Astrocyte (in vitro differentiated cells and primary cell): ENCODE data around the gene TBX21. TPM values are rescaled to one million over a fixed set of nuclear protein-coding genes. Genes with fewer than 3 reads are reported as not detected.

Source experiments
- DNase-seq: peaks from one replicate; pipeline ENCODE4 v3.0.0-alpha.2; 2010; ENCODE audit warnings: low read depth
- FAIRE-seq: peaks from 2 replicates; lab custom pipeline; 2011; peaks lifted over from hg19 to GRCh38; lab: Jason Lieb, UNC
- H2AFZ ChIP-seq: 2 replicates; pipeline ENCODE4 v1.6.0; 2012; ENCODE audit warnings: low read depth, low read length, inconsistent platforms
- H3K27ac ChIP-seq: 2 replicates; pipeline ENCODE4 v1.5.1; 2011; ENCODE audit warnings: low read depth, low read length, inconsistent platforms
- H3K27me3 ChIP-seq: 2 replicates; pipeline ENCODE4 v1.6.0; 2011; ENCODE audit warnings: low read length, inconsistent platforms; ENCODE audit not compliant: insufficient read depth
- H3K36me3 ChIP-seq: 2 replicates; pipeline ENCODE4 v1.5.1; 2011; ENCODE audit warnings: low read length, inconsistent platforms; ENCODE audit not compliant: insufficient read depth
- H3K4me1 ChIP-seq: 2 replicates; pipeline ENCODE4 v1.5.1; 2011; ENCODE audit warnings: low read length, inconsistent platforms; ENCODE audit not compliant: insufficient read depth
- H3K4me2 ChIP-seq: 2 replicates; pipeline ENCODE4 v1.6.0; 2012; ENCODE audit warnings: low read length, inconsistent platforms
- H3K4me3 ChIP-seq: 2 replicates; pipeline ENCODE4 v1.5.1; 2011; ENCODE audit warnings: low read depth, mild to moderate bottlenecking, low read length, inconsistent platforms; ENCODE audit not compliant: insufficient read depth
- H3K79me2 ChIP-seq: 2 replicates; pipeline ENCODE4 v1.6.0; 2012; ENCODE audit warnings: mild to moderate bottlenecking, low read length, inconsistent platforms; ENCODE audit not compliant: insufficient read depth
- H3K9ac ChIP-seq: 2 replicates; pipeline ENCODE4 v1.6.0; 2012; ENCODE audit warnings: mild to moderate bottlenecking, low read length, inconsistent platforms
- H3K9me3 ChIP-seq: 2 replicates; pipeline ENCODE4 v1.5.1; 2012; ENCODE audit warnings: low read depth, mild to moderate bottlenecking, low read length, inconsistent platforms; ENCODE audit not compliant: insufficient read depth
- H4K20me1 ChIP-seq: 2 replicates; pipeline ENCODE4 v1.6.0; 2012; ENCODE audit warnings: low read length, inconsistent platforms; ENCODE audit not compliant: insufficient read depth
- H3K27ac Mint-ChIP-seq: one replicate; pipeline ENCODE4 v1.8.0; 2021; ENCODE audit warnings: mild to moderate bottlenecking, mixed read lengths; ENCODE audit not compliant: unreplicated experiment
- H3K27me3 Mint-ChIP-seq: one replicate; pipeline ENCODE4 v1.8.0; 2021; ENCODE audit warnings: low read depth, mixed read lengths; ENCODE audit not compliant: unreplicated experiment
- H3K36me3 Mint-ChIP-seq: one replicate; pipeline ENCODE4 v1.8.0; 2021; ENCODE audit warnings: low read depth, mixed read lengths; ENCODE audit not compliant: unreplicated experiment
- H3K4me1 Mint-ChIP-seq: one replicate; pipeline ENCODE4 v1.8.0; 2021; ENCODE audit warnings: low read depth, mixed read lengths; ENCODE audit not compliant: unreplicated experiment
- H3K4me3 Mint-ChIP-seq: one replicate; pipeline ENCODE4 v1.8.0; 2021; ENCODE audit warnings: mild to moderate bottlenecking, moderate library complexity, mixed read lengths; ENCODE audit not compliant: unreplicated experiment
- H3K9me3 Mint-ChIP-seq: one replicate; pipeline ENCODE4 v1.8.0; 2021; ENCODE audit warnings: mild to moderate bottlenecking, mixed read lengths; ENCODE audit not compliant: unreplicated experiment
- CTCF ChIP-seq: IDR thresholded peaks from 2 replicates; pipeline ENCODE4 v1.5.1; 2011; ENCODE audit warnings: low read depth, mild to moderate bottlenecking, inconsistent platforms, low read length, moderate library complexity; ENCODE audit not compliant: insufficient read depth
- EZH2 ChIP-seq: IDR thresholded peaks from 2 replicates; pipeline ENCODE4 v1.6.1; 2012; ENCODE audit warnings: mild to moderate bottlenecking, low read length, inconsistent platforms; ENCODE audit not compliant: insufficient read depth
- total RNA-seq: library from RNA; stranded (reverse); gene quantifications from 2 replicates; pipeline ENCODE4 v1.2.1, GENCODE V29; 2021

TBX21 gene
- total RNA-seq, 1 donor from 2014 or later = not detected

- H3K4me2 ChIP-seq = peak overlapping the region; percentile 77
- H3K36me3 ChIP-seq = no peaks in the 10 kb centered on the region
- H3K4me1 ChIP-seq = peaks cover 40% of the 10 kb centered on the region
- TF ChIP-seq EZH2 (no peak), CTCF (no peak)
- H2AFZ ChIP-seq = no peak overlapping the region
- H3K4me3 Mint-ChIP-seq = peak overlapping the region; percentile 75
- peaks cover 41% of the 10 kb centered on the region for H4K20me1 ChIP-seq
- peaks cover 3% of the 10 kb centered on the region for H3K36me3 Mint-ChIP-seq
- FAIRE-seq (no peak), DNase-seq (no peak)
- peaks cover 67% of the 10 kb centered on the region for H3K27me3 Mint-ChIP-seq
- peaks cover 29% of the 10 kb centered on the region for H3K4me1 Mint-ChIP-seq
- H3K9ac ChIP-seq = no peak overlapping the region
- H3K9me3 ChIP-seq = no peaks in the 10 kb centered on the region
- H3K9me3 Mint-ChIP-seq = no peaks in the 10 kb centered on the region
- peaks cover 82% of the 10 kb centered on the region for H3K27me3 ChIP-seq
- no peaks in the 10 kb centered on the region for H3K79me2 ChIP-seq
- no peak overlapping the region for H3K27ac Mint-ChIP-seq
- no peak overlapping the region for H3K27ac ChIP-seq
- no peak overlapping the region for H3K4me3 ChIP-seq
Measured at GRCh38 chr17:47720196-47720595, 12.8 kb upstream of the TBX21 start.

GRCh38 chr17:47720754-47721533 lies 12.1 kb upstream of the TBX21 start:
- peak overlapping the region; percentile 28 for H3K4me2 ChIP-seq
- peak; percentile 81 for TF ChIP-seq EZH2
- TF ChIP-seq CTCF = no peak
- peaks cover 65% of the 10 kb centered on the region for H3K27me3 Mint-ChIP-seq
- no peak overlapping the region for H3K4me3 ChIP-seq
- H4K20me1 ChIP-seq = peaks cover 42% of the 10 kb centered on the region
- H3K27me3 ChIP-seq = peaks cover 79% of the 10 kb centered on the region
- H2AFZ ChIP-seq = no peak overlapping the region
- no peak overlapping the region for H3K27ac Mint-ChIP-seq
- DNase-seq (peak; percentile 16), FAIRE-seq (no peak)
- H3K4me1 Mint-ChIP-seq = peaks cover 29% of the 10 kb centered on the region
- peaks cover 3% of the 10 kb centered on the region for H3K36me3 Mint-ChIP-seq
- H3K9me3 ChIP-seq = no peaks in the 10 kb centered on the region
- H3K9ac ChIP-seq = no peak overlapping the region
- no peaks in the 10 kb centered on the region for H3K79me2 ChIP-seq
- H3K27ac ChIP-seq = no peak overlapping the region
- no peaks in the 10 kb centered on the region for H3K36me3 ChIP-seq
- peaks cover 40% of the 10 kb centered on the region for H3K4me1 ChIP-seq
- no peak overlapping the region for H3K4me3 Mint-ChIP-seq
- no peaks in the 10 kb centered on the region for H3K9me3 Mint-ChIP-seq

GRCh38 chr17:47721725-47722124 lies 11.3 kb upstream of the TBX21 start:
- Mint-ChIP-seq H3K36me3 (peaks cover 3% of the 10 kb centered on the region), H3K4me3 (no peak overlapping the region), H3K4me1 (peaks cover 32% of the 10 kb centered on the region), H3K27ac (no peak overlapping the region), H3K9me3 (no peaks in the 10 kb centered on the region), H3K27me3 (peaks cover 65% of the 10 kb centered on the region)
- Histone ChIP-seq H4K20me1 (peaks cover 48% of the 10 kb centered on the region), H3K36me3 (no peaks in the 10 kb centered on the region), H3K9me3 (no peaks in the 10 kb centered on the region), H3K4me3 (no peak overlapping the region), H3K27me3 (peaks cover 78% of the 10 kb centered on the region), H3K27ac (no peak overlapping the region), H2AFZ (no peak overlapping the region), H3K4me1 (peaks cover 40% of the 10 kb centered on the region), H3K9ac (no peak overlapping the region), H3K79me2 (no peaks in the 10 kb centered on the region), H3K4me2 (no peak overlapping the region)
- no peak for TF ChIP-seq EZH2
- TF ChIP-seq CTCF = no peak
- DNase-seq (no peak), FAIRE-seq (no peak)
